Left cardiac atrium (tissue), 4 donors: Measurements from ENCODE around the gene MFSD6. TPM values are rescaled to one million over a fixed set of nuclear protein-coding genes. Genes with fewer than 3 reads are reported as not detected.
A peak's percentile ranks its signal among the peaks of the same experiment; 100 is the strongest.
"Not testable (repeated sequence)": the region's sequence is repeated elsewhere in the genome, so short reads cannot be mapped to it uniquely, and the experiment has no call there.

Experiments
- ATAC-seq, 2 donors: fragments of 200-7000 bp; cut with Tn5 transposase; one replicate each; pipeline ENCODE4 v1.9.1; 2020; ENCODE audit warnings: mild to moderate bottlenecking in 2 of 2, moderate library complexity in 2 of 2
- DNase-seq: peaks from one replicate; pipeline ENCODE4 v3.0.0-alpha.2; 2020
- intact Hi-C, 2 donors: fragments of 100-400 bp; cut with DNase I; formaldehyde crosslinking; loops; one replicate each; pipeline versions ENCODE4 v1.14.1 to v1.15.1; 2022 to 2023
- long read RNA-seq: library from polyadenylated mRNA; unstranded; transcript quantifications from one replicate; pipeline ENCODE4 v2.0.0, GENCODE V29; 2021
- total RNA-seq, 2 donors: library from RNA; stranded (reverse); fragmentation: NEBNext Ultra II Directional; extraction: Animal tissue kit (Norgen Biotek cat#: 25700); gene quantifications; one replicate each; pipeline ENCODE4 v1.2.1, GENCODE V29; 2021
- donor health status: DM: no; HTN: yes; CAD: no.
- donor health status: DM: no; HTN: yes; CAD: no; lungs with severe emphysema.
- donor health status: DM: yes; HTN: yes; CAD: no.
- donor health status: Dilated cardiomyopathy.

MFSD6 gene
- total RNA-seq, result 10 to 100 TPM; 26.7 to 29.8 TPM
- long read RNA-seq, full-length matches to known transcripts, result 2 of 8 reads
- long read RNA-seq, partial matches to known transcripts, result 1 of 8 reads
- long read RNA-seq, other reads (novel, unspliced or antisense), result 5 of 8 reads

GRCh38 chr2:190407662-190408537, at the start of gene MFSD6:
MFSD6 (plus strand) TSS chr2:190408355; CDS start chr2:190436030, 27,675 bp downstream.
- ATAC-seq, result peak; percentile 84 to 86
- peak; percentile 65 for DNase-seq
- intact Hi-C loops, result no loop called here

DNA sequence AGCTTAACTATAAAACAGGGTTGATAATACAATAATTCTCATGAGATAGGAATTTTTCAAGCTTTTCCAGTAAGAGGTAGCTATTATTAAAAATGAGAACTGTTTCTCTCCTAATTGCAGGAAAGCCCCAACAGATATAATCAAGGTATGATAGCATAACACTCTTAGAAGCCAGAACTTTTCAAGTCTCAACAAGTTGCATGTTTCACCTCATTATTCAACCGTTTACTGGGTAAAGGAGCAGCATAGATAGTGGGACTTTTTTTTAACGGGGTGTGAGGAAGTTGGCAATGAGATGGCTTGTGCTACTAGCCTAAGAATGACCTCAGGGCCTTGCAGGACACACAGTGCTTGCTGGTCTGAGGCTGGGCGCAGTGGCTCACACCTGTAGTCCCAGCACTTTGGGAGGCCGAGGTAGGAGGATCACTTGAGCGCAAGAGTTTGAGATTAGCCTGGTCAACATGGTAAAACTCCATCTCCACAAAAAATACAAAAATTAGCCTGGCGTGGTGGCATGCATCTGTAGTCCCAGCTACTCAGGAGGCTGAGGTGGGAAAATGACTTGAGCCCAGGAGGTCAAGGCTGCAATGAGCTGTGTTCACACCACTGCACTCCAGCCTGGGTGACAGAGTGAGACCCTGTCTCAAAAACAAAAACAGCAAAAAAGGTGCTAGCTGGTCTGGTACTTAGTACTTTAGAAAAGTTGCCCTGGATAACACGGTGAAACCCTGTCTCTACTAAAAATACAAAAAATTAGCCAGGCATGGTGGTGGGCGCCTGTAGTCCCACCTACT, 49.3 kb upstream of the MFSD6 start:
- ATAC-seq, result not testable (repeated sequence)

DNA sequence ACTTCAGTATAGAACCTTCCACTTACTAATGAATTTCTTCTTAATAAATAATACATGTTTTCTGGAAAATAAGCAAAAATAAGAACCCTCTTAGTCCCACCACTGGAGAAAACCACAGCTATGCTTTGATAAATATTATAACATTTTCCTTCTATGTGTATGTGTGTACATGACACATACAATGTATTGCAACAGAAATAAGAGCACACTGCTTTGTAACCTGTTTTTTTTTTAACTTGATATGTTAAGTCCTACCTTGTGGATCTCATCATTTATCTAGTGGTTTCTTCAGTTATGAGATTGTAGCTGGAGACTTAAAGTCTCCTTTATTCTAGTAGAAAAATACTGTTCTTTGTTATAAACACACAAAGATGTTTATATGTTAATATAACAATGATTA, 47.6 kb upstream of the MFSD6 start:
- intact Hi-C loops, result no loop called here
- DNase-seq (no peak), ATAC-seq (no peak)

More for the DNA sequence above, 49.3 kb upstream of the MFSD6 start:
- intact Hi-C loops, DNase-seq: not testable (repeated sequence)

DNA sequence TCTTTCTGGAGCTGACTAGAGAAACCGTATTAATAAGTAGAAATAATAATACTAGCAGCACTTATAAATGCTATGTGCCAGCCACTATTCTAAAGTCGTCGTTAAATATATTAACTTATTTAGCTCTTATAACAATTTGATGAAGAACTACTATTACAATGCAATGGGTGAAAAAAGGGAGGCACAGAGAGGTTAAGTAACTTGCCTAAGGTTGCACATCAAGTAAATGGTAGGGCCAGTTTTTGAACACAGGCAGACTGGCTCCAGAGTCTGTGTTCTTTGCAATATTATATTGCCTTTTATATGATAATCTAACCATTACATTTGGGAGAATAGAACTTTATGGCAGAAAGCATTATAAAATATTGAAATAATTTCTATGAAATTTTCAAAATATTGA, 47.2 kb upstream of the MFSD6 start:
- intact Hi-C loops, result no loop called here

GRCh38 chr2:190361572-190361971, 46.6 kb upstream of the MFSD6 start:
- no peak for ATAC-seq
- intact Hi-C loops, result no loop called here
- DNase-seq, result no peak

More for the DNA sequence above, 47.2 kb upstream of the MFSD6 start:
- DNase-seq (no peak), ATAC-seq (no peak)

GRCh38 chr2:190362894-190363293, 45.3 kb upstream of the MFSD6 start:
- ATAC-seq, result no peak
- intact Hi-C loops, result no loop called here
- DNase-seq, result no peak

GRCh38 chr2:190365499-190366204, 42.5 kb upstream of the MFSD6 start:
- ATAC-seq (no peak), DNase-seq (no peak)
- intact Hi-C loops, result no loop called here

DNA sequence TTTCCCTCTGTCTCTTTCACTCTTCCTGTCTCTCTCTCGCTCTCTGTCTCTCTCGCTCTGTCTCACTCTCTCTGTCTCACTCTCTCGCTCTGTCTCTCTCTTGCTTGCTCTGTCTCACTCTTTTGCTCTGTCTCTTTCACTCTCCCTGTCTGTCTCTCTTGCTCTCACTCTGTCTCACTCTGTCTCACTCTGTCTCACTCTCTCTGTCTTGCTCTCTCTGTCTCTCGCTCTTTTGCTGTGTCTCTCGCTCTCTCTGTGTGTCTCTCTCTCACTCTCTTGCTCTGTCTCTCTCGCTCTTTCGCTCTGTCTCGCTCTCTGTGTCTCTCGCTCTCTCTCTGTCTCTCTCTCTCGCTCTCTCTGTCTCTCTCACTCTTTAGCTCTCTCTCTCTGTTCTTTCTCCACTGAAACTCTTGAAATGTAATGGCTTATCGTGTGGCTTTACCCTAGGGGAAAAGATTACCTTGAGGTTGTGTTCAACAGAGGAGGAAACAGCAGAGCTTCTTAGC, 41.9 kb upstream of the MFSD6 start:
- ATAC-seq, result no peak
- DNase-seq, result no peak
- intact Hi-C loops, result no loop called here

GRCh38 chr2:190367091-190367490, 41.1 kb upstream of the MFSD6 start:
- no peak for ATAC-seq
- no peak for DNase-seq
- intact Hi-C loops, result no loop called here

- no peak for DNase-seq
- intact Hi-C loops, result loop anchor here in 1 of 2 donors (5.0 kb wide), 1 partner anchor 282 kb away; no protein-coding TSS in a partner anchor
- ATAC-seq, result no peak
Observed at GRCh38 chr2:190369635-190370034, 38.5 kb upstream of the MFSD6 start.

DNA sequence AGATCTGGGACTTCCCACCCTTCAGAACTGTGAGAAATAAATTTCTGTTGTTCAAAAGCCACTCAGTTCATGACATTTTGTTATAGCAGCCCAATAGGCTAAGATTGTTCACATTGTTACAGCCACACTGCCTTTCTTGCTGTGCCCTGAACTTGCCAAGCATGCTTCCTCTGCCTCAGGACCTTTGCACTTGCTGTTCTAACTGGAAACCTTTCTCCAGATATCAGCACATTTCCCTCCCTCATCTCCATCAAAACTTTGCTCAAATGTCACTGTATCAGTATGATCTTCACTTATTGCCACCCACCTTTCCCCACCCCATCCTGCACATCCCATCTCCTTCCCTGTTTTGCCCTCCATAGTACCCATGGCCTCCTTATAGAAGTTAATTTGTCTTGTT, 32.1 kb upstream of the MFSD6 start:
- no peak for DNase-seq
- intact Hi-C loops, result no loop called here
- ATAC-seq, result no peak

DNA sequence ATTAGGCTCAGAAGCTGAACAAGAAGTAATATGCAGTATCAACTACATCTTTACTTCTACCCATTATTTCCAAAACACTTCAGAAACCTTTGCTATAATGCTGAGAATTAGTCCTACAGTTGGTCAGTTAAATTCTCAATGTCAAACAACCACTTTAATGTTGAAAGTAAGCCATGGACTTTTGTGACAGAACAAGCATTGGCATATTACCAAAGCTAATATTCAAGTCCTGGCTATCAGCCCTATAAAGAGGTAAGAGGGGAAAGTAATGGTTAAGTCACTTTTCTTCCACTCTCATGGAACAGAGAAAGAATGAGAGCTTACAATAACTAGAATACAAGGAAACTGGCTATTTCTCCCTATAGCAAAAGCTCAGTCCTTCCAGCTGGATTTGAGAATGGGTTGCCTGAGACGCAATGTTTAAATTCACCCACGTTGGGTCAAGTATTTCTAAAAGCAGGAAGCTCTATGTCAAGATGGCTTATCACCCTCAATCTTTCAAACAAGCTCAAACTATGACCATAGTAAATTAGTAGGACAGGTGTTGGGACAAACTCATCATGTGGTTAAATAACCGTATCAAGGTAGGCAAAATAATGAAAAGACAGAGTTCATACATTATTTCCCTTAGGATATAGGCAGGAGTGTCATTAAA, 31.4 kb upstream of the MFSD6 start:
- ATAC-seq, result no peak
- intact Hi-C loops, result no loop called here
- no peak for DNase-seq

GRCh38 chr2:190378880-190379237, 29.3 kb upstream of the MFSD6 start:
- ATAC-seq (peak in 1 of 2 donors; percentile 11), DNase-seq (no peak)
- intact Hi-C loops, result no loop called here

- DNase-seq (no peak), ATAC-seq (peak; percentile 65)
- intact Hi-C loops, result no loop called here
Observed at GRCh38 chr2:190379249-190379964, 28.7 kb upstream of the MFSD6 start.

DNA sequence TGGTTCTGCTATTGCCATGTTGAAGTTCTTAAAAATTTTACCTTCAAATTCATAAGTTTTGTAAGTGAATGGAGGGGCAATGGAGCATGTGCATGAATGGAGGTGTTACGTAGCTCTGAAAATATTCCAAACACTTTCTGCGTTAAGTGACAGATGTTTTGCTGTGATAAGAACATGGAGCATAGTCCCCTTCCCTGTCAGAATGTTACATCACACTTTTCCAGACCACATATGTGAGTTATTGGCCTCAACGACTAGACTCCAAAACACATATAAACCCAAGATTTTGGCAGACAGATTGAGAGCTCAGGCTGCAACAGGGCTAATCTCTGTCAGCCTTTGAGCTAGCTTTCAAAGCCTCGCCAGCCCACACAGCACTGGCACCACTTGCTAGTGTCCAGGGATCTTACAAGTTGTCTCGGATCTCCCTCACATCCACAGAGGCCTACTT, 27.2 kb upstream of the MFSD6 start:
- intact Hi-C loops, result no loop called here
- ATAC-seq (no peak), DNase-seq (no peak)

DNA sequence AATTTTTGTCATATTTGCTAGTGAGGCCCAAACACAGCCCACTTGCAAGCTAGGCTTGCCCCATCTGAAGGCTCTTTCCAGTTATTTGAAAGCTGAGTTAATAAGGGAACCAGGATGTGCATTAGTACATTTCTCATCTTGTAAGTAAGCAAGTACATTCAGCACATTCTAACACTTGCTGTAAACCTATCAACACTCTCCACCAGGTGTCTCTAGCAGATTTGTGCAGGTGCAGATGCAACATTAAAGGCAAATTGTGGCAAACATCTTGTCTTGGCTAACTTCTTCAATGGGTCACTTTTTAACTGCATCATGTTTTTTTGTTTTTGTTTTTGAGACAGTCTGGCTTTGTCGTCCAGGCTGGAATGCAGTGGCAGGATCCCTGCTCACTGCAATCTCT, 25.3 kb upstream of the MFSD6 start:
- DNase-seq (no peak), ATAC-seq (peak in 1 of 2 donors; percentile 71)
- intact Hi-C loops, result loop anchor here in 1 of 2 donors (2.0 kb wide), 1 partner anchor 128 kb away; no protein-coding TSS in a partner anchor

DNA sequence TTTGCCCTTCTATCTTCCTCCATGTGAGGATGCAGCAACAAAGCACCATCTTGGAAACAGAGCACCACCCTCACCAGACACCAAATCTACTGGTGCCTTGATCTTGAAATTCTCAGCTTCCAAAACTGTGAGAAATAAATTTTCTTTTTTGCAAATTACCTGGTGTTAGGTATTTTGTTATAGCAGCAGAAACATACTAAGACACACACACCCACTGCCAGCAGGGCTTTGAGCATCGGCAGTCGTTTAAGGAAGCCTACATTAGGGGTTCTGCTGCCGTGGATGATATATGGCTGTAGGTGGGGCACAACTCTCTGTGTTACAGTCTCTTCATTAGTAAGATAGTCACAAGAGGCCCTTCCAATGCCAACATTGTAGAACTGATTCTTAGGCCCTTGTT, 20.7 kb upstream of the MFSD6 start:
- DNase-seq, result no peak
- intact Hi-C loops, result no loop called here
- no peak for ATAC-seq

- ATAC-seq, result no peak
- intact Hi-C loops, result no loop called here
Observed at GRCh38 chr2:190396271-190396670, 11.9 kb upstream of the MFSD6 start.

More at GRCh38 chr2:190396271-190396670, 11.9 kb upstream of the MFSD6 start:
- DNase-seq, result no peak
